Activated B cell treated with CpG ODN at 0.5 μM for 24 hours (primary cell): ENCODE results near the gene MYO9B. TPM values are rescaled to one million over a fixed set of nuclear protein-coding genes. Genes with fewer than 3 reads are reported as not detected.
A peak's percentile ranks its signal among the peaks of the same experiment; 100 is the strongest.

Experiments
- ATAC-seq: fragments of 200-7000 bp; cut with Tn5 transposase; one replicate; pipeline ENCODE4 v1.10.0; 2021; ENCODE audit warnings: low read depth, mild to moderate bottlenecking, moderate library complexity
- CTCF ChIA-PET: fragments of 350-600 bp; sonication (Branson Sonifier 250); formaldehyde crosslinking; loops from one replicate; lab custom pipeline; 2021; ENCODE audit warnings: antibody characterized with exemption; lab: Charles Lee
- POLR2A ChIA-PET: fragments of 350-600 bp; sonication (Branson Sonifier 250); formaldehyde crosslinking; loops from one replicate; lab custom pipeline; 2021; ENCODE audit warnings: antibody characterized with exemption; lab: Charles Lee
- DNase-seq: peaks from one replicate; pipeline ENCODE4 v3.0.0; 2022
- H3K27ac Mint-ChIP-seq: one replicate; pipeline ENCODE4 v1.8.0; 2020; ENCODE audit warnings: mixed read lengths
- H3K27me3 Mint-ChIP-seq: one replicate; pipeline ENCODE4 v1.8.0; 2021; ENCODE audit warnings: mixed read lengths
- H3K36me3 Mint-ChIP-seq: one replicate; pipeline ENCODE4 v1.8.0; 2021; ENCODE audit warnings: low read depth, mixed read lengths
- H3K4me1 Mint-ChIP-seq: one replicate; pipeline ENCODE4 v1.8.0; 2021; ENCODE audit warnings: mixed read lengths
- H3K4me3 Mint-ChIP-seq: one replicate; pipeline ENCODE4 v1.8.0; 2020; ENCODE audit warnings: mild to moderate bottlenecking, mixed read lengths
- H3K9me3 Mint-ChIP-seq: one replicate; pipeline ENCODE4 v1.8.0; 2020; ENCODE audit warnings: mixed read lengths
- CTCF ChIP-seq: fragments of 200-600 bp; IDR thresholded peaks from one replicate; pipeline ENCODE4 v1.8.0; 2022; ENCODE audit warnings: antibody characterized with exemption, mild to moderate bottlenecking
- intact Hi-C: fragments of 100-400 bp; cut with micrococcal nuclease; formaldehyde crosslinking; loops from one replicate; pipeline ENCODE4 v1.15.1; 2024
- total RNA-seq: library from RNA; stranded (reverse); gene quantifications from 2 replicates; pipeline ENCODE4 v1.2.3, GENCODE V29; 2022

The MYO9B gene
- total RNA-seq, 1 donor from 2014 or later = 239 TPM

GRCh38 chr19:17172624-17173345, 97.2 kb downstream of the MYO9B start:
- no peak overlapping the region for H3K4me3 Mint-ChIP-seq
- no peaks in the 10 kb centered on the region for H3K9me3 Mint-ChIP-seq
- ChIA-PET CTCF (interaction anchor here (1.1 kb wide), 1 partner anchor 63 kb away, joined by 4 read pairs; no protein-coding TSS in a partner anchor), POLR2A (interaction anchor here (0.6 to 0.8 kb wide), 3 partner anchors 9 to 514 kb away, joined by 3 to 9 read pairs (median 5); no protein-coding TSS in a partner anchor)
- H3K36me3 Mint-ChIP-seq = peaks cover 73% of the 10 kb centered on the region
- no peaks in the 10 kb centered on the region for H3K27me3 Mint-ChIP-seq
- DNase-seq (no peak), ATAC-seq (no peak)
- intact Hi-C loops = no loop called here
- H3K4me1 Mint-ChIP-seq = peaks cover 16% of the 10 kb centered on the region
- peak overlapping the region; percentile 65 for H3K27ac Mint-ChIP-seq
- TF ChIP-seq CTCF = no peak

GRCh38 chr19:17178291-17178690, 102.7 kb downstream of the MYO9B start:
- intact Hi-C loops = no loop called here
- no peak for DNase-seq
- peaks cover 13% of the 10 kb centered on the region for H3K4me1 Mint-ChIP-seq
- H3K9me3 Mint-ChIP-seq = no peaks in the 10 kb centered on the region
- H3K4me3 Mint-ChIP-seq = no peak overlapping the region
- ATAC-seq = no peak
- no peak for TF ChIP-seq CTCF
- ChIA-PET CTCF (no interaction called here), POLR2A (no interaction called here)
- H3K36me3 Mint-ChIP-seq = peaks cover 49% of the 10 kb centered on the region
- H3K27ac Mint-ChIP-seq = no peak overlapping the region
- H3K27me3 Mint-ChIP-seq = no peaks in the 10 kb centered on the region

DNA sequence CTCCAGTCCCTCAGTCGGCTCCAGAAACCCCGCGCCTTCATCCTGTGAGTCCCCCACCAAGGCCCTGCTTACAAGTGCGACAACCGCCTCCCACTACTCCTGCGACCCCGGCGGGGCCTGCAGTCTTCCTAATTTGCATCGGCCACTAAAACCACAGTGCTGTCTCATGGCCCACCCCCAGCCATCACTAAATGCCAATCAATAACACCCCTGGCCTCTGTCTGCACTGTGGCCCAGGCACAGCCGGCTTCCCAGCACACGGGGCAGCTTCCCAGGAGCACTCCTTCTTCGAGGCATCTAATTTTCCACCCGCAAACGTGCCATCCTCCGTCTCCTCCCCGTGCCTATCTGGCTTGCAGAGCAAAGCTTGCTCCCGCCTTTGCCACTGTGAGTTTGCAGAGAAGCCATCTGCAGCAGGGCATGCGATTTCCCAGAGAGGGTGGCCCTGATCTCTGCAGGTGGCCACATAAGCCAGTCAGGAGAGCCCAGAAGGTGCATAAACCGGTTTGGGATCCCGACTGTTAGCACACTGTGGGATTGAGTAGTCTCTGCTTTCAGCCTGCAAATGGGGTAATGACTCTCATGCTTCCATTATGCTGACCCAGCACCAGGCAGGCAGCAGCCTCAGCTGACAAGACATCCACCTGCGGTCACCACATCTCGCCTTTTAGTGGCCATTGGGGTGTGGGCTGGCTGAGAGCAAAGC, 105.6 kb downstream of the MYO9B start:
- ATAC-seq = no peak
- peak overlapping the region; percentile 50 for H3K27ac Mint-ChIP-seq

DNA sequence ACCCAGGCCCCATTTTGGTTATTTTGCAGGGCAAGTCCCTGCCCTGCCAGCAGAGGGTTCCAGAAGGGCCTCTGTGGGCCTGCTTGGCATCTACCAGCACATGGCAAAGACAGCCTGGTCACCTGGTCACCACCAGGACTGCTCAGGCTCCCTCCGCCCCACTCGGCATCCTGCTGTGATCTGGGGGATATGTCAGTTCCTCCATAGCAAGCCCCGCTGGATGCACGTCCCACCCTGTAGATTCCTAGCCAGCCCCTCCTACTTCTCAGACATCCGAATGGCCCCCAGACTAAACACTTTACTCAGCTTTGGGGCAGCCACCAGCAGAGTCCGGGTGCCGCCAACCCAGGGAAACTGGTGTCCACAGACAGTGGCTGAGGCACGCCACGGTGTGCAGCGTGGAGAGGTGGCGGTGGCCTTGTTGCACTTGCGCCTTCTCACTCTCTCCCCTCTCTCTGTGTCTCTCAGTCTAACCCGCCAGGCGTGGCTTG, 107.7 kb downstream of the MYO9B start:
- H3K9me3 Mint-ChIP-seq = no peaks in the 10 kb centered on the region
- H3K27ac Mint-ChIP-seq = peak overlapping the region; percentile 99
- TF ChIP-seq CTCF = no peak
- H3K4me3 Mint-ChIP-seq = peak overlapping the region; percentile 79
- POLR2A ChIA-PET = interaction anchor here (0.5 to 3.2 kb wide), 24 partner anchors 10 to 595 kb away, joined by 3 to 25 read pairs (median 5); partner anchors contain the start of genes ANKLE1, BABAM1, DDA1 and HAUS8
- no peaks in the 10 kb centered on the region for H3K27me3 Mint-ChIP-seq
- intact Hi-C loops = loop anchor here (5.0 kb wide), 1 partner anchor 46 kb away; no protein-coding TSS in a partner anchor
- CTCF ChIA-PET = interaction anchor here (0.6 to 1.9 kb wide), 7 partner anchors 52 to 284 kb away, joined by 3 to 8 read pairs (median 4); partner anchors contain the start of genes HAUS8 and MYO9B
- peaks cover 32% of the 10 kb centered on the region for H3K4me1 Mint-ChIP-seq
- DNase-seq (peak; percentile 35), ATAC-seq (peak; percentile 45)
- H3K36me3 Mint-ChIP-seq = peaks cover 44% of the 10 kb centered on the region

More for the DNA sequence above, 105.6 kb downstream of the MYO9B start:
- no peak for DNase-seq
- no peak for TF ChIP-seq CTCF
- Mint-ChIP-seq H3K9me3 (no peaks in the 10 kb centered on the region), H3K36me3 (peaks cover 47% of the 10 kb centered on the region), H3K27me3 (no peaks in the 10 kb centered on the region), H3K4me1 (peaks cover 32% of the 10 kb centered on the region), H3K4me3 (peak overlapping the region; percentile 44)
- ChIA-PET POLR2A (interaction anchor here (1.3 kb wide), 1 partner anchor 9 kb away, joined by 3 read pairs; no protein-coding TSS in a partner anchor), CTCF (no interaction called here)
- intact Hi-C loops = loop anchor here (5.0 kb wide), 1 partner anchor 44 kb away; no protein-coding TSS in a partner anchor
